ENCODE data around the gene APP.
"Not testable (repeated sequence)": the region's sequence is repeated elsewhere in the genome, so short reads cannot be mapped to it uniquely, and the experiment has no call there.

The APP gene

DNA sequence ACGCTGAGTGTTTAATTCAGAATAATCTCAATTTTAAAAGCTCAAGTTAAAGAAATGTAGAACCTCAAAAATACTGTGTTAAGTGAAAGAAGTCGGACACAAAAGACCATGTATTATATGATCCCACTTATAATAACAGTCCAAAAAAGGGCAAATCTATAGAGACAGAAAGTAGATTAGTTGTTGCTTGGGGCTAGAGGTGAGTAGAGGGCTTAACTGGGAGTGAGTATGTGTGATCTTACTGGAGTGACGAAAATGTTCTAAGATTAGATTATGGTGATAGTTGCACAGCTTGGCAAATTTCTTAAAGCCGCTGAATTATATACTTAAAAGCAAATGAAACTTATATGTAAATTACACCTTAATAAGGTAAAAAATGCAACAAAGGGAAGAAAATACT lies 150.5 kb downstream of the APP start:
- DNase-seq (ENCODE audit: low spot score), result no peak

DNA sequence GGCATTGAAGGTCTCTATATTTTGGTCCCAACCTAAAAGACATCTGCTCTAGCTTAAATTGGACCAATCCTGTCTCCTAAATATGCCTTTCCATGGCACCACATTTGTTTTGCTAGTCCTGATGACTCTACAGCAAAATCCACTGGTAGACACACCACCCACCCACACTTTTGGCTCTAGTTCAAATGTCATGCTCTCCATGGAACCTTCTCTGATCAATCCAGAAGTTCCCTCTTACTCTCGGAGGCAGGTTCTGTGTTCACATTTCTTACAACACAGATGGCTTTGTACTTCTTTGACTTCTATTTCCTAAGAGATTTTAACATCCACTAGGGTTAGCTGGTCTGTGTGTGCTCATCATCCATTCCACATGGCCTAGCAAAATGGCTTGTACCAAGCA lies 151.3 kb downstream of the APP start:
- DNase-seq (ENCODE audit: low spot score), result no peak

DNA sequence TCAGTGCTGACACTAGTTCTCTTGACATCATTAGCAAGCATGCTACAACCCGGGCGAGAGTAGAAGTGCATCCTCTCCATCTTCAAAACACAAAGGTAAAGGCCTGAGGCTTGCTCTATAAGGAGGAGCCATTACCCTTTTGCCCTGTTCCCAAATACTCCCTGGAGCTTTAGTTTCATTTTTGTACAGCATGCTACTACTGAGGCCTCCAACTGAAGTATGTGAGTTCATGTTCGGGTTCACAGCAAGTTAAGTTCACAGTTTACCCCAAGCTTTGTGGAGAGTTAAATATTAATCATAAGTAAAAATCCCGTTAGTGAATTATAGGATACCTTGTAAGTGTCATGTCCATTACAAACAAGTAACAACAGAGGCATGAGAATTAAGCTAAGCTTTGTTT lies 156.6 kb downstream of the APP start:
- no peak for DNase-seq (ENCODE audit: low spot score)

DNA sequence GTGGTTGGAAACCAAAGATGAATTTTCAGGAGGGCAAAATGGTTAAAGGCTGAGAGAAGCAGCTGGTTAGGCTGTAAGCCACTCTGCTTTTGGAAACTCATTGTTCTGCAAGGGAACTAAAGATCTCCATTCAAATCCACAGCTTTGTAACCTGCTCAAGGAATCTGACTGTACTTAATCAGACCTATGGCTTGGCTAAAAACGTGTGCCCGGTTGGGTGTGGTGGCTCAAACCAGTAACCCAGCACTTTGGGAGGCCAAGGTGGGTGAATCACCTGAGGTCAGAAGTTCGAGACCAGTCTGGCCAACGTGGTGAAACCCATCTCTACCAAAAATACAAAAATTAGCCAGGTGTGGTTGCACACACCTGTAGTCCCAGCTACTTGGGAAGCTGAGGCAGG lies 158.1 kb downstream of the APP start:
- not testable (repeated sequence) for DNase-seq (ENCODE audit: low spot score)

DNA sequence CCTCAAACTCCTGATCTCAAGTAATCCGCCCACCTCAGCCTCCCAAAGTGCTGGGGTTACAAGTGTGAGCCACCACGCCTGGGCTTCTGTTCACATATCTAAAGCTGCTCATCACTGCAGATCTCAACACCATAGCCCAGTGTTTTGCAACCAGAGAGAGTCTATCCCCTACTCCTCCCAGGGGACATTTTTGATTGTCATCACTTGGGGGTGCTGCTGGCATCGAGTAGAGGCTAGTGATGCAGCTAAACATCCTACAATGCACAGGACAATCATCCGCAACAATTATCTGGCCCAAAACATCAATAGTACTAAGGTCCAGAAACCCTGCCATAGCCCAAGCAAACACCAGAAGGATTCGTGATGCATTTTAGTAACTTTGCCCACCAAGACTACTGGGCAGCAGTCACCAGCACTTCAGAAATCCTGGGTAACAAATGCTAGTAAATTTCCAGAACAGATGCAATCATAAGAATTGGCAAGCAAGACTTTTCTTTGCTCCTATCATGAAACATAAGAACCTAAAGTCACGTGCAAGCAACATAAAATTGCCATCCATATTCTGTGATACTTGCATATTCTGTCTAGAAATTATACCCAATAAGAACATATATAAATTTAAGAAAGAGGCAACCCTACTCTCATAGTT lies 159.2 kb downstream of the APP start:
- no peak for DNase-seq (ENCODE audit: low spot score)

DNA sequence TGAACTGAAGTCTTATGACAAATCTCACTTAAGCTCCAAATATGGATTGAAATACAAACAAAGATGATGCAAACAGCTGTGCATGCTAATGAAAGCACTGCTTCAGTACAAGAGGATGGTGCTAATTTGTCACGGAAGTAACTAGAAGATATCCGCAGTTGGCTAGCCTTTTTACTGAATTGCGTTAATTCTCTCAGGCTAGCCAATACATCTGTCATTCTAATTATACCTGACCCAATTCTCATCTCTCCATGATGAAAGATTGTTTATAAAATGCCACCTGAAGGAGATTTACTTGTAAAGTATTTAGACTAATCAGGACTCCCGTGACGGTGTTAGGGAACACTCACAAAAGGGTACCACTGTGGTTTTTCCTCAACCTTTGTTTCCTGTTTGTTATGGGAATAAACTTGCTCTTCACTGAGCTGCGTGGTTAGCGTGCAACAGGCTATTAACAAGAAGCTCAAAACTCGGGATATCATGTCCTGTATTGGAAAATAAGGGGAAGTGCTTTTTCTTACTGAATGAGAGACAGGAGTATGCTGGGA lies 162.5 kb downstream of the APP start:
- DNase-seq (ENCODE audit: low spot score), result no peak

DNA sequence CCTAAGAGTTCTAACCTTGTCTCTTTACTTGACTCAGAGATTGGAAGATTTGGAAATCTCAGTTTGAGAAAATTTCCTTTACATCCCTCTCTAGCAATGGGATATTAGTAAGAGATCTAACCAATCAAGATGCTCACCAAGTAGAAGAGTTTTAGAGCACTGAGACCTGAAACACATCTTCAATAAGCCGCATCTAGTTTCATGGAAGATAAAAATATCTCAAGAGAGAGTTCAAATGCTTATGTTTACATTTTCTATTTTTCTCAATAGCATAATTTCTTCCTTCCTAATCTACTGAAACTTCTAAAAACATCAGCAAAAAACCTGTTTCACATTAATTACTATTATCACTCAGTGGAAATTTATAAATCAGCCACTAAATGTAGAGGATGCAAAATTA lies 165.1 kb downstream of the APP start:
- no peak for DNase-seq (ENCODE audit: low spot score)

DNA sequence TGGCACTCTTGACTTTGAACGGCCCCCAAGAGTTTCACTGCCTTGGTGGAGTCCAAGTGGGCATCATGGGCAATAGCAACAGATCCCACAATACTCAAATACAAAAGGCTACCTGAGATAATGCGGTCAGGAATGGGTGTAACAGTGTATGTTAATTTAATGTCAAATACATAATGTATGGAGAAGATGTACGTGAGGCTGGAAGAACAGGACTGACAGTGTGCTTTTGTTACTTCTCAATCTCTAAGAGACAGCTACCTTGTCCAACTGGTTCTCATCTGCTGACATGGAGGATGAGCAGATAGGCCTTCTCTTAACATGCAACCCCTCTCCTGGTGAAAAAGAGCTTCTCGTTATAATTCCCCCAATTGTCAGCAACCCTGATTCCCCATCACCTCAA lies 167.2 kb downstream of the APP start:
- DNase-seq (ENCODE audit: low spot score), result no peak

DNA sequence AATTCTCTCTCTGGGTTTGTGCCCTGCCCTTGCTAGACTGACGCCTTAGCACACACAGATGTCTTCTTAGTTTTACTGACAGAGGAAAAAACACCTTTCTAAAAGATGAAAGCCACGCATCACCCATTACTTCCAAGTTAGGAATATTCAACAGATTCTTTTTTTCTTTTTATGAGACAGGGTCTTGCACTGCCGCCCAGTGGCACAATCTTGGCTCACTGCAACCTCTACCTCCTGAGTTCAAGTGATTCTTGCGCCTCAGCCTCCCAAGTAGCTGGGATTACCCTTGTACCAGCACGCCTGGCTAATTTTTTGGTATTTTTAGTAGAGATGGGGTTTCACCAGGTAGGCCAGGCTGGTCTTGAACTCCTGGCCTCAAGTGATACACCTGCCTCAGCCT lies 169.2 kb downstream of the APP start:
- no peak for DNase-seq (ENCODE audit: low spot score)

DNA sequence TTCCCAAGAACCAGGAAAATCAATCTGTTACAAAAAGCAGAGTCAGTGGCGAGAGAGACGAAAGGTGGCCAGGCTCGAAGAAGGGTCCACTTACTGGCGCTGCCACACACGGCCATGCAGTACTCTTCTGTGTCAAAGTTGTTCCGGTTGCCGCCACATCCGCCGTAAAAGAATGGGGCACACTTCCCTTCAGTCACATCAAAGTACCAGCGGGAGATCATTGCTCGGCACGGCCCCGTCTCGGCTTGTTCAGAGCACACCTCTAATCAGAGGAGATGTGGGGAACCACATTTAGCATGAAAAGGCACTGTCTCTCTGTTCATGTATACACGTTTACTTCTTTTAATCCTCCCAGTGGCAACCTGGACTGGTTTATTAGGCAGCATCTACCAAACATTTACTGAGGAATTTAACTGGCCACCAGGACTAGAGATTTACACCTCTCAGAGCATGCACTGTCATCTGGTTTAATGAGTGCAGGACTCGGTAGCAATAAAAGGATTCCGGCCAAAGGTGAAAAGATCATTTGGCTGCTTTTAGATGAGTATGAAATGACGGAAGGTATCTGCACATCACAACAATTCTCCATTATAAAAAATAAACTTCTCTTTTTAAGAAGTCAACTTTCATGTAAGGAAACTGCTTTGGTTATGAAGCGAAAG lies 170.5 kb downstream of the APP start:
- DNase-seq (ENCODE audit: low spot score), result peak; percentile 54

DNA sequence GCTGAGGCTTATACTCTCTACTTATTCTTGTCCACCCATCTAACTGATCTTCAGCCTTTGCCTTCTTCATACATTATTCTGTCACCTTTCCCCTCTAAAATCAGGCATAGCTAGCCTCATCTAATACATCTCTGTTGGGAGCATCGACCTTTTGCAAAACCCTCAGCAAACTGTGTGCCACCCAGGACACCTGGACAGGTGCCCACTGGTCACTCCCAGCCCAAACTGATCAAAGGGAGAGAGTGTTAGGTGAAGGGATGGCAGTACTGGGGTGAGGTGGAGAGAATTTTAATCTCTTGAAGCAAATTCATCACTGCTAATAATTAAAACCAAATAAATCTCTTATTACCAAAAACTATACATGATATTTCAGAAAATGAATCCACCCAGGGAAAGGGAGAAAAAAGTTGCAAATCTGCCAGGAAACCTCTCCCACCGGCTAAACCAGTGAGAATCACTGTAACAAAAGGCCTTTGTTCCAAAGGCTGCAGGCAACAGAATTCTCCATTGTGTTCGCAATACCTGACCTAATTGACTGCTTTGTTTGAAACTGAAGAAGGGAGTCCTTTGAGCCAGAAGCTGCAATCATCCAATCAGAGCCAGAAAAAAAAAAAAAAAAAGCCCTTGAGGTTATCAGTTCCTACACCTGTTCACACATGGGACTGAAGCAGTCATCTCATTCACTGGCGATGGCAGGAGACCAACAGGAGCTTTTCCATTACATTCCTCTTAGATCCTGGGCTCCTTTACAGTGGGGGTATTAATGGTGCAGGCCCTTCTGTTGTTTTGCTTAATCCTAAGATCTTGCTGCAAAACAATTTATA lies 172.6 kb downstream of the APP start:
- DNase-seq (ENCODE audit: low spot score), result no peak

DNA sequence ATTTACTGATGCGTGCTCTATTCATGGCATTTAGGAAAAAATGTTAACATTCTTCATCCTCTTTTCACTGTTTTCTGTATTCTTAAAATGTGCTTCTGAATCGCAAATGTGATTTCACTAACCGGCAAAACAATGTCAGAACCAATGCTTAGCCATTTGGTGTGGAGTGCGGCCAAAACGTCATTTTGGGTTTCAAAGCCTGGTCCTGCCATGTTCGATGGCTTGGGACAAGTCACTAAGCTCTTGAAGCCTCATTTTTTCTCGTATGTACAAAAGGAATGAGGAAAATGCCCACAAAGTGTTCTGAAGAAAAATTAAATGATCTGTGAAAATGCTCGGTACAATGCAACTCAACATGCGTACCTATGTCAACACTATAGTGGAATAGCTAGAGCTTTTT lies 175.3 kb downstream of the APP start:
- DNase-seq (ENCODE audit: low spot score), result no peak

DNA sequence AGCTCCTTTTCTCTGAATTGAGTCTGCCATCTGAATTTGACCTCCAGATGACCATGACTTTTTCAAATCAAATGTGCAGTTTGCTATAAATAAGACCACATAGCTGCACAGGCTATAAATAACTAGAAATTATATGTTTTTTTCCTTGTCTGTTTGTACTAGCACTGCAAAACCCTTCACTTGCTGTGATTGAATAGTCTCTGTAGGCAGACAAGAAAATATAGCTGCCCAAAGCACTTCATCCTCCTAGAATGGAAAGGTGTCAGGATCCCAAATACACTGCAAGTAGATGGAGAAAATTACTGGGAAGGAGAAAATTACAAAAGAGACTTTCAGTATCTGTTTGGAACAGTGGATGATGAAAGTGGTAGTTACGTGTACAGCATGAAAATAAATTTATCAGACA lies 175.8 kb downstream of the APP start:
- DNase-seq (ENCODE audit: low spot score), result no peak

DNA sequence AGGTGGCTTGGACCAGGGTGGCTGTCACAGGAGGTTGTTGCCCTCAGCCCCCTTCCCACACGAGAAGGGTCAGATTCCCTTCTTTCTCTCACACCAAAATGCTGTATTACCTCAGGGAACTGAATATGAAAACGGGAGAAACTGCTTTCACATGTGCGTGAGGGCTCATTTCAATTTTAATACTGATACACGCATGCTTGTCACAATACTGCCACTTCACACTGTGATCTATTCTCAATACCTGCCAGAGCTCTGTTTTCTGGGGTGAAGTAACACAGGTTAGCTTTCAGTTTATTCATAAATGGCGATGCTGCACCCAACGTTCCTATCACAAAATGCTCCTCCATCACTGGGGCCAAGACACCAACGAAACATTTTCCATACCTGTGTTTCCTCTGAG lies 181.8 kb downstream of the APP start:
- DNase-seq (ENCODE audit: low spot score), result no peak

DNA sequence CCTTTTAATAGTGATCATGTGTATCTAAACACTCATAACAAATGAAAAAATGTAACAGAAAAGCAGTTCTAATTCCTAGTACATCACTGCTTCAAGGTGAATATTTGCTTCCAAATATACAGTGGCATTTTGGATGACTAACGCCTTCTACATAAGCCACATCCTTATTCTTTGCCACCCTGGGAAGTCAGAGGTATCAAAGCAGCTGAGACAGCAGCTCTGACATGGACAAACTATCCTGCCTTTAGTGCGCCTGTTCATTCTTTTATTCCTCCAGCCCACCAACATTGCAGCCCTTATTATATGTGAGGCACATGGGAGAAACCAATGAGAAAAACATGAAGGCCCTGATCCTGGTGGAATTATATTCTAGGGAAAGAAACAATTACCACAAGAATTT lies 183.0 kb downstream of the APP start:
- DNase-seq (ENCODE audit: low spot score), result no peak

DNA sequence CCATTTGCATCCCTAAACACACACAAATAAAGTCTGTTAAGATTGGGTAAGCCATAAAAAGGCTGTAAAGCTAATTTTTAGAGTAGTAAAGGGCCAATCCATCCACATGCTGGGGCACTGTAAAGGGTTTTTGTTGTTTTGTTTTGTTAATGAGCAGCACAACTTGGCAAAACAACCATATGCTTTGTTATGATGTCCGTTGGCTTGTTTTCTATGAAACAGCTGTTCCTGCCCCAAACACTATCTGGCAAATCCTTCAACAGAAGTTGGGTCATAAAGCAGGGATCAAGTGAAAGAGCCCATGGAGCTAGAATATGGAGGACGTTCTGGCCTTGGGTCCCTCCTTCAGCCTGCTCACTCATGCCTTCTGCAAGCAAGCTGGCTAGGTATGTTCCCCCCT lies 183.6 kb downstream of the APP start:
- no peak for DNase-seq (ENCODE audit: low spot score)

DNA sequence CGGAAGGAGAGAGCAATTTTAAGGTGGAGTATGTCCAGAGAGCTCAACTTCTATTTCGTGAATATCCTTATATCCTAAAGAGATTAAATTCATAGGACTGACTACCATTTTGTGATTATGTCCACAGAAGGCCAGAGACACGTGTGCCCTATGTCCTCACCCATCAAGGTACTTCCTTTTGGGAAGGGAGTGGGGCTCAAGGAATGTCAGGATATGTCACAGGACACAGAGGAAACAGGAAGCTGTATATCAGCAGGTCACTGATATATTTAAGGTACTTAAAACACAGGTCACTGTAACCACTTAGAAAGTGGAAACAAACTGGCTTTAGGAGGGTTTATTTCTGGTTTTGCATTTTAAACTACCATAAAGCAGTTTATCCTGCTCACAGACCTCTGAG lies 184.6 kb downstream of the APP start:
- no peak for DNase-seq (ENCODE audit: low spot score)

DNA sequence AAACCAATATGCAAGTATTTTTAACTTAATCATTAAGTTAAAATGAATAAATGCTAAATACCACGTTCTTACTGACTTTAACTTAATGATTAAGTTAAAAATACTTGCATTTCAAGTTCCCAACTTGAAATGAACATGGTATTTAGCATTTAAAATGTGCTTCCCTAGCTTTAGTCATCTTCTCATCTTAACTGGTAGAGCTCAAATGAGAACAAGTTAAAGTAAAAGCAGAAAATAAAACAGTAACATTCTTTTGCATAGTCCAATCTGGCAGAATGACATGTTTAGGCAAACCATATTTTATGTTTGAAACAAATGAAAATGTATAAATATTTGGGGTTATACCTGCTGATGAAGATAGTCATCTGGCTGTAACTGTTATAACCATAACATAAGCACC lies 186.0 kb downstream of the APP start:
- no peak for DNase-seq (ENCODE audit: low spot score)

DNA sequence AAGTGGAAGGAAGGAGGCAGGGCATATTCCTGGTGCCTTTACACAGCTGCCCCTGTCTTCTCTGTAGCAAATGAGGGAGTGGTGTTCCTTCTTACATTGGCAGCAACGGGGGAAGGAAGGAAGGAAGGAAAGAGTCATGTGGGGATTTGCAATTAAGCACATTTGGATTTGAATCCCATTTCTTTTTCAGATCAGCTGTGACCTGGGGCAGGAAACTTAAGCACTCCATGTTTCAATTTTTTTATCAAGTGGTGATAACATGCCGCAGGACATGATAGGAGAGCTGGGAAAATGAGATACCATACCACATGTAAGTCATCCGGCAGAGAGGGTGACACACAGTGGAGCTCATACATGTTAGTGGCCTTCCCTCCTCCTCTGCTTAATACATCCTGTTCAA lies 186.8 kb downstream of the APP start:
- no peak for DNase-seq (ENCODE audit: low spot score)

DNA sequence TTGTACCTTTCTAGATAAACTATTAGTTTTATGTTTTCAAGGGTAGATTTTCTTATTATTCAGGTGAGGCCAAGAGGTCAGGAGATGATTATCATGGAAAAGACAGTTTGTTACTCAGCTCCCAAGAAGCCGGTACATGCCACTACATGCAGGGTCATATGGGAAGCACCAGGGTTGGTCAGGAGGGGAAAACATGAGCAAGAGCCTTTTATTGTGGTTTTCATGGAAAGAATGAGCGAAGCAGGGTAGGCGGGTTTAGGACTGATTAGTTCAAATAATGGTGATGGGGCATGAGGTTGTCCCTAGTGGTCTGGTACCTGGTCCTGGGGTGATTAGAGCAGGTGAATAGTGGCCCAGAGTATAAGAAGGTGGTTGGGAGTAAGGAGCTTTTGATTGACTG lies 189.9 kb downstream of the APP start:
- no peak for DNase-seq (ENCODE audit: low spot score)

DNA sequence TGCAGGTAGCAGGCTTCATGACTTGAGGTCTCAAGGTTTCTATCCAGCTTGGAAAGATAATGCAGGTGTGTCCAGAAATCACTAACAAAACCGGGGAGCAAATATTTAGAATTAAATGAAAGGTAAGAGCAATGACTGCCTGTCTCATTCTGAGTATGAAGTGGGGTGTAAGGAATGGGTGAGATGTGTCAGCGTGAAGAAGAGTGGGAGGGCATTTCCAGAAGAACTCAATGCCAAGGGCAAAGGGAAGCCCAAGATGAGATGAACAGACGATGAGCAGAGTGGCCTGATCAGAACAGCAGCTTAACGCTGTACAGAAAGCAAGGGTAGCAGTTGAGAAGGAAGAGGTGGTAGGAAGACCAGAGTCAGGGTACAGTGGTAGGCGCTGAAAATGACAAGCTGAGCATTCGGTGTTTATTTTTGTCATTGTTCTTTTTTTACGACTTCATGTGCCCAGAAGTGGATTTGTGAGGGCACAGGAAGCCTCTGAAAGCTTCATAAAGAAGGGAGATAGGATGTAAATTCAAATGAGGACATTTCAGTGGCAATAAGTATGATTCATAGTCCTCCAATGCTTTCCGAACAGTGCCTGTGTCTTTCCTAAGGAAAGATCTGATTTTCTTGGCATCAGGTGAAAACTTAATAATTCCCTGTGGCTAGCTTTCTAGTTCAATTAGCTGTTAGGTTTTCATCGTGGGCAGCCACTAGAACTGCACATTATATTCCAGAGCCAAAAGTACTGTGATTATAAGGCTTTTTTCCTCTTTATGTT lies 190.5 kb downstream of the APP start:
- no peak for DNase-seq (ENCODE audit: low spot score)

DNA sequence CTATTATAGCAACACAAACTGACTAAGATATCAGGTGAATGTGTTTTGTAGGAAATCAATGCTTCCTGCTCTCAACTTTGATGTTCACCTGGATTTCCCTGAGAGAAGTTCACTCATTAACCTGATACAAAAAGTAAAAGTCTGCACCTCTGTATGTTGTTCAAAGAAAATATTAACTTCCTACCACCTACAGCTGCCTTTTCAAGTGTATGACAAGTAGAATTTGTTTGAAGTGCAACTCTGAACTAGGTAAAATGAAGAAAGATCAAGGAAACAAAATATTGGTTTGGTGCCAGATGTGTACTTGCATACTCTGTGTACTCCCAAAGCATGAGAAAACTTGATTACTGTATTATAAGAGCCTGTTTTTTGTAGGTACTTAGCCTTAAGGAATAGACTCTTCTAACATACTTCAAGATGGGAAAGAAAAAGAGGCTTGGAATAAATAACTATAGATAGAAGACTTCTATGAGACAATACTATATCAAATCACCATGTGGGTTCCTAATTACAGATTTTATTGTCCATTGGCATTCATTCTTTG lies 193.4 kb downstream of the APP start:
- no peak for DNase-seq (ENCODE audit: low spot score)

All from CD4-positive, alpha-beta T cell treated with Interleukin-6 at 100 ng/mL for 8 hours (primary cell).